ENCODE data around the gene ABTB2. TPM values are rescaled to one million over a fixed set of nuclear protein-coding genes. Genes with fewer than 3 reads are reported as not detected.
"Not testable (repeated sequence)": the region's sequence is repeated elsewhere in the genome, so short reads cannot be mapped to it uniquely, and the experiment has no call there.

ABTB2 gene
- polyA plus RNA-seq, 1 donor, result 1.3 TPM

GRCh38 chr11:34233215-34233614, 124.6 kb downstream of the ABTB2 start:
- H3K27ac ChIP-seq (ENCODE audit: low read length), result no peak overlapping the region
- H3K36me3 ChIP-seq (ENCODE audit: control insufficient read depth, insufficient read depth, low read length), result no peaks in the 10 kb centered on the region
- H3K27me3 ChIP-seq (ENCODE audit: control insufficient read depth, insufficient read depth, low read length), result peaks cover 5% of the 10 kb centered on the region
- no peak for DNase-seq
- H3K4me3 ChIP-seq (ENCODE audit: low read length), result no peak overlapping the region
- no peaks in the 10 kb centered on the region for H3K9me3 ChIP-seq (ENCODE audit: control insufficient read depth, low read depth, low read length)
- no CpG with 5 or more reads among the region's 2 CpGs for WGBS (ENCODE audit: insufficient coverage, low lambda C conversion rate)
- peaks cover 9% of the 10 kb centered on the region for H3K4me1 ChIP-seq (ENCODE audit: control insufficient read depth, insufficient read depth, low read length)

- Histone ChIP-seq H3K27ac (ENCODE audit: low read length) (no peak overlapping the region), H3K4me1 (ENCODE audit: control insufficient read depth, insufficient read depth, low read length) (peaks cover 9% of the 10 kb centered on the region), H3K9me3 (ENCODE audit: control insufficient read depth, low read depth, low read length) (no peaks in the 10 kb centered on the region), H3K27me3 (ENCODE audit: control insufficient read depth, insufficient read depth, low read length) (peaks cover 5% of the 10 kb centered on the region), H3K4me3 (ENCODE audit: low read length) (no peak overlapping the region), H3K36me3 (ENCODE audit: control insufficient read depth, insufficient read depth, low read length) (no peaks in the 10 kb centered on the region)
- 100% methylated on average over 1 of the region's 4 CpGs for WGBS (ENCODE audit: insufficient coverage, low lambda C conversion rate)
- no peak for DNase-seq
Measured at GRCh38 chr11:34232807-34233206, 125.0 kb downstream of the ABTB2 start.

GRCh38 chr11:34226210-34226609, 131.6 kb downstream of the ABTB2 start:
- Histone ChIP-seq H3K36me3 (ENCODE audit: control insufficient read depth, insufficient read depth, low read length) (no peaks in the 10 kb centered on the region), H3K27ac (ENCODE audit: low read length) (no peak overlapping the region), H3K27me3 (ENCODE audit: control insufficient read depth, insufficient read depth, low read length) (no peaks in the 10 kb centered on the region), H3K4me1 (ENCODE audit: control insufficient read depth, insufficient read depth, low read length) (peaks cover 20% of the 10 kb centered on the region), H3K4me3 (ENCODE audit: low read length) (no peak overlapping the region), H3K9me3 (ENCODE audit: control insufficient read depth, low read depth, low read length) (no peaks in the 10 kb centered on the region)
- peak in 1 of 2 donors; percentile 56 for DNase-seq
- WGBS (ENCODE audit: insufficient coverage, low lambda C conversion rate), result no CpG with 5 or more reads among the region's 1 CpG

GRCh38 chr11:34225091-34225490, 132.7 kb downstream of the ABTB2 start:
- no CpG with 5 or more reads among the region's 10 CpGs for WGBS (ENCODE audit: insufficient coverage, low lambda C conversion rate)
- H3K27ac ChIP-seq (ENCODE audit: low read length), result peak overlapping the region; percentile 27

GRCh38 chr11:34224434-34224966, 133.3 kb downstream of the ABTB2 start:
- H3K4me3 ChIP-seq (ENCODE audit: low read length), result no peak overlapping the region
- peaks cover 20% of the 10 kb centered on the region for H3K4me1 ChIP-seq (ENCODE audit: control insufficient read depth, insufficient read depth, low read length)
- no peak overlapping the region for H3K27ac ChIP-seq (ENCODE audit: low read length)
- DNase-seq, result peak in 1 of 2 donors; percentile 59
- H3K36me3 ChIP-seq (ENCODE audit: control insufficient read depth, insufficient read depth, low read length), result no peaks in the 10 kb centered on the region
- no peaks in the 10 kb centered on the region for H3K9me3 ChIP-seq (ENCODE audit: control insufficient read depth, low read depth, low read length)
- no peaks in the 10 kb centered on the region for H3K27me3 ChIP-seq (ENCODE audit: control insufficient read depth, insufficient read depth, low read length)
- no CpG with 5 or more reads among the region's 5 CpGs for WGBS (ENCODE audit: insufficient coverage, low lambda C conversion rate)

More at GRCh38 chr11:34225091-34225490, 132.7 kb downstream of the ABTB2 start:
- Histone ChIP-seq H3K27me3 (ENCODE audit: control insufficient read depth, insufficient read depth, low read length) (no peaks in the 10 kb centered on the region), H3K9me3 (ENCODE audit: control insufficient read depth, low read depth, low read length) (no peaks in the 10 kb centered on the region), H3K36me3 (ENCODE audit: control insufficient read depth, insufficient read depth, low read length) (no peaks in the 10 kb centered on the region), H3K4me1 (ENCODE audit: control insufficient read depth, insufficient read depth, low read length) (peaks cover 20% of the 10 kb centered on the region), H3K4me3 (ENCODE audit: low read length) (no peak overlapping the region)
- no peak for DNase-seq

GRCh38 chr11:34223907-34224306, 133.9 kb downstream of the ABTB2 start:
- H3K27me3 ChIP-seq (ENCODE audit: control insufficient read depth, insufficient read depth, low read length), result no peaks in the 10 kb centered on the region
- H3K27ac ChIP-seq (ENCODE audit: low read length), result no peak overlapping the region
- no peaks in the 10 kb centered on the region for H3K36me3 ChIP-seq (ENCODE audit: control insufficient read depth, insufficient read depth, low read length)
- no peak overlapping the region for H3K4me3 ChIP-seq (ENCODE audit: low read length)
- no peaks in the 10 kb centered on the region for H3K9me3 ChIP-seq (ENCODE audit: control insufficient read depth, low read depth, low read length)
- H3K4me1 ChIP-seq (ENCODE audit: control insufficient read depth, insufficient read depth, low read length), result peaks cover 20% of the 10 kb centered on the region
- no peak for DNase-seq
- no CpG with 5 or more reads among the region's 2 CpGs for WGBS (ENCODE audit: insufficient coverage, low lambda C conversion rate)

- Histone ChIP-seq H3K4me1 (ENCODE audit: control insufficient read depth, insufficient read depth, low read length) (peaks cover 20% of the 10 kb centered on the region), H3K27ac (ENCODE audit: low read length) (no peak overlapping the region), H3K27me3 (ENCODE audit: control insufficient read depth, insufficient read depth, low read length) (no peaks in the 10 kb centered on the region), H3K36me3 (ENCODE audit: control insufficient read depth, insufficient read depth, low read length) (no peaks in the 10 kb centered on the region), H3K9me3 (ENCODE audit: control insufficient read depth, low read depth, low read length) (no peaks in the 10 kb centered on the region), H3K4me3 (ENCODE audit: low read length) (no peak overlapping the region)
- no CpG with 5 or more reads among the region's 17 CpGs for WGBS (ENCODE audit: insufficient coverage, low lambda C conversion rate)
- peak in 1 of 2 donors; percentile 60 for DNase-seq
Measured at GRCh38 chr11:34223021-34223813, 134.6 kb downstream of the ABTB2 start.

GRCh38 chr11:34222030-34222429, 135.8 kb downstream of the ABTB2 start:
- Histone ChIP-seq H3K36me3 (ENCODE audit: control insufficient read depth, insufficient read depth, low read length) (no peaks in the 10 kb centered on the region), H3K9me3 (ENCODE audit: control insufficient read depth, low read depth, low read length) (no peaks in the 10 kb centered on the region), H3K27me3 (ENCODE audit: control insufficient read depth, insufficient read depth, low read length) (no peaks in the 10 kb centered on the region), H3K27ac (ENCODE audit: low read length) (no peak overlapping the region), H3K4me3 (ENCODE audit: low read length) (no peak overlapping the region), H3K4me1 (ENCODE audit: control insufficient read depth, insufficient read depth, low read length) (peaks cover 20% of the 10 kb centered on the region)
- no peak for DNase-seq

GRCh38 chr11:34219941-34220370, 137.9 kb downstream of the ABTB2 start:
- peaks cover 15% of the 10 kb centered on the region for H3K4me1 ChIP-seq (ENCODE audit: control insufficient read depth, insufficient read depth, low read length)
- no peaks in the 10 kb centered on the region for H3K36me3 ChIP-seq (ENCODE audit: control insufficient read depth, insufficient read depth, low read length)
- WGBS (ENCODE audit: insufficient coverage, low lambda C conversion rate), result no CpG with 5 or more reads among the region's 5 CpGs
- H3K27ac ChIP-seq (ENCODE audit: low read length), result no peak overlapping the region
- no peaks in the 10 kb centered on the region for H3K9me3 ChIP-seq (ENCODE audit: control insufficient read depth, low read depth, low read length)
- no peak overlapping the region for H3K4me3 ChIP-seq (ENCODE audit: low read length)
- no peak for DNase-seq
- H3K27me3 ChIP-seq (ENCODE audit: control insufficient read depth, insufficient read depth, low read length), result no peaks in the 10 kb centered on the region

GRCh38 chr11:34219279-34219678, 138.5 kb downstream of the ABTB2 start:
- Histone ChIP-seq H3K27me3 (ENCODE audit: control insufficient read depth, insufficient read depth, low read length) (no peaks in the 10 kb centered on the region), H3K9me3 (ENCODE audit: control insufficient read depth, low read depth, low read length) (no peaks in the 10 kb centered on the region), H3K27ac (ENCODE audit: low read length) (no peak overlapping the region), H3K4me1 (ENCODE audit: control insufficient read depth, insufficient read depth, low read length) (peaks cover 11% of the 10 kb centered on the region), H3K4me3 (ENCODE audit: low read length) (no peak overlapping the region), H3K36me3 (ENCODE audit: control insufficient read depth, insufficient read depth, low read length) (no peaks in the 10 kb centered on the region)
- DNase-seq, result no peak
- 100% methylated on average over 1 of the region's 1 CpG for WGBS (ENCODE audit: insufficient coverage, low lambda C conversion rate)

- DNase-seq; H3K9me3 ChIP-seq (ENCODE audit: control insufficient read depth, low read depth, low read length); H3K36me3 ChIP-seq (ENCODE audit: control insufficient read depth, insufficient read depth, low read length); H3K27me3 ChIP-seq (ENCODE audit: control insufficient read depth, insufficient read depth, low read length); H3K27ac ChIP-seq (ENCODE audit: low read length); H3K4me3 ChIP-seq (ENCODE audit: low read length): not testable (repeated sequence)
- H3K4me1 ChIP-seq (ENCODE audit: control insufficient read depth, insufficient read depth, low read length), result peaks cover 10% of the 10 kb centered on the region
- WGBS (ENCODE audit: insufficient coverage, low lambda C conversion rate), result no CpG with 5 or more reads among the region's 2 CpGs
Measured at GRCh38 chr11:34218756-34219155, 139.1 kb downstream of the ABTB2 start.

Data from large intestine (tissue), 3 donors.